Stimulated activated effector memory CD8-positive, alpha-beta T cell treated with anti-CD3 and anti-CD28 coated beads, Interleukin-12 subunit alpha, Interleukin-12 subunit beta, amount 100 ng/mL, for 72 hours (primary cell): ENCODE measurements around the gene ALDH3A1.

ENCODE experiments used
- ATAC-seq: fragments of 150-1000 bp; cut with Tn5 transposase; 2 replicates; pipeline ENCODE4 v1.10.0; 2021
- DNase-seq, 2 donors: peaks; one replicate each; pipeline ENCODE4 v3.0.0; 2021 to 2022; ENCODE audit warnings: low spot score in 2 of 2
- H3K27ac Mint-ChIP-seq: one replicate; pipeline ENCODE4 v1.8.0; 2022; ENCODE audit warnings: mild to moderate bottlenecking, mixed read lengths
- H3K36me3 Mint-ChIP-seq: one replicate; pipeline ENCODE4 v1.8.0; 2022; ENCODE audit warnings: mild to moderate bottlenecking, mixed read lengths
- H3K4me1 Mint-ChIP-seq: one replicate; pipeline ENCODE4 v1.8.0; 2022; ENCODE audit warnings: mixed read lengths
- H3K4me3 Mint-ChIP-seq: one replicate; pipeline ENCODE4 v1.8.0; 2022; ENCODE audit warnings: mild to moderate bottlenecking, mixed read lengths
- H3K9me3 Mint-ChIP-seq: one replicate; pipeline ENCODE4 v1.8.0; 2022; ENCODE audit warnings: mixed read lengths

Gene ALDH3A1

DNA sequence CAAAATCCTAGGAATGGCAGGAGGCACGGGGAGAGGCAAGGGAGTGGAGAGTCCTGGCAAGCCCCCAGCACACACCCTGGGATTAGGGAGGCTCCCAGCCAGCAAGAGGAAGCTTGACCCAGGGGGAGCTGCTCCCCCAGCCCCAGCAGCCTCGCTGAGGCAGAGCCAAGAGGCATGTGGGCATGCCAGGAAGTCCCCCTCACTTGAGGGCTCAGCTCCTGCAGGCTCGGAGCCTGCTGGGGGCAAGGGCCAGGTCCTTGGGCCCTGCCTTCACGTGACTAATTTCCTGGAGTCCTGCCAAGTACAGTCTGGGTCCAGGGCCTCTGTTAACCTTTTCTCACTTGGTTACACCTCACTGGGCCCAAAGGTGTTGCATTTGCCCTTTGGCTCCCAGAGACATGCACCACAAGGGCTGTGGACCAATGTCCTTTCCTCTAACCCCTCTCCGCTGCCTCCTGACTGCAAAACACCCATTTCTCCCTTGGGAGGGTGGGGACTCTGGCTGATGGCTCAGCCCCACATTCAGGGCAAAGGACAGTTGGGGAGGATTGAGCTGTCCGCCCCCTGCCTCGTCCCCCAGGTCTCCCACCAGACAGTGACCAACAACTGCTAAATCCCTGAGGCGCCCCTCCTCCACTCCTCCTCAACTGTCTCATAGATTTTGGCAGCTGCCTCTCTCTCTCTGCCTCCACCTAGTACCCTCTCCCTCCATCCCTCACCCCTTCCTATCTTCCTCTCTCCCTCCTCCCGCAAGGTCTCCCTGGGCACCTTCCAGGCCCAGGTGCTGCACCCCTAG is 27.3 kb downstream of the ALDH3A1 start:
- DNase-seq (no peak), ATAC-seq (no peak)
- Mint-ChIP-seq H3K4me3 (no peak overlapping the region), H3K36me3 (no peaks in the 10 kb centered on the region), H3K9me3 (no peaks in the 10 kb centered on the region), H3K27ac (peak overlapping the region; percentile 23), H3K4me1 (peaks cover 20% of the 10 kb centered on the region)

- DNase-seq (no peak), ATAC-seq (no peak)
- H3K36me3 Mint-ChIP-seq: no peaks in the 10 kb centered on the region
- H3K4me3 Mint-ChIP-seq: no peak overlapping the region
- peaks cover 15% of the 10 kb centered on the region for H3K4me1 Mint-ChIP-seq
- H3K9me3 Mint-ChIP-seq: no peaks in the 10 kb centered on the region
- H3K27ac Mint-ChIP-seq: no peak overlapping the region
Measured at GRCh38 chr17:19720210-19720475, 28.0 kb downstream of the ALDH3A1 start.

GRCh38 chr17:19719355-19720209 is 28.5 kb downstream of the ALDH3A1 start:
- Mint-ChIP-seq H3K9me3 (no peaks in the 10 kb centered on the region), H3K27ac (no peak overlapping the region), H3K4me1 (peaks cover 11% of the 10 kb centered on the region), H3K36me3 (no peaks in the 10 kb centered on the region), H3K4me3 (no peak overlapping the region)
- ATAC-seq (no peak), DNase-seq (no peak)

GRCh38 chr17:19718613-19719354 is 29.3 kb downstream of the ALDH3A1 start:
- H3K27ac Mint-ChIP-seq: no peak overlapping the region
- H3K36me3 Mint-ChIP-seq: no peaks in the 10 kb centered on the region
- DNase-seq (no peak), ATAC-seq (no peak)
- no peak overlapping the region for H3K4me3 Mint-ChIP-seq
- H3K4me1 Mint-ChIP-seq: peaks cover 5% of the 10 kb centered on the region
- no peaks in the 10 kb centered on the region for H3K9me3 Mint-ChIP-seq

DNA sequence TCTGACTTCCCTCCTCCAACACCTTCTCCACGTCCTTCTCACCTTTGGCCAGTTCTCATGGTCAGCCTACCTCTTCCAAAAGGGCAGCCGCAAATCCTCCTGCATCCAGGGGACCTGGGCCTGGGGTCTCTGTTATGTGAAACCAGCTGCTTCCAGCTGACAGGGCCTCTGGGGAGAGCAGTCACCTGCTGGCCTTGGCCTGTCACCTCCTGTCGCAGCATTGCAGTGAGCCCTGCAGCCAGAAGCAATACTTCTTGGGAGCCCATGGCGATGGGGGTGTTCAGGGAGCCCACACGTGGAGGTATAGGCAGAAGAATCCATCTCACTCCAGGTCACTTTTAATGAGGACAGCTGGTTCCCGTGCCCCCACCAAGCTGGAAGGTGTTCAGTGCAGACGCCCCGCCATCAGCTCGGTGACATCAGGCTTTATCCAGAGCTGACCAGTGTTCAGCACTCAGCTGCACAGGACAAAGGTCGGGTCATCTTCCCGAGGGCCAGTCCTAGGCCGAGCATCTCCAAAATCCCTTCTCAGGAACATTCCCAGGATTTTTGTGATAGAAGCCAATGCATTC is 30.0 kb downstream of the ALDH3A1 start:
- no peaks in the 10 kb centered on the region for H3K9me3 Mint-ChIP-seq
- no peaks in the 10 kb centered on the region for H3K36me3 Mint-ChIP-seq
- H3K27ac Mint-ChIP-seq: no peak overlapping the region
- ATAC-seq (no peak), DNase-seq (no peak)
- H3K4me1 Mint-ChIP-seq: peaks cover 5% of the 10 kb centered on the region
- no peak overlapping the region for H3K4me3 Mint-ChIP-seq

DNA sequence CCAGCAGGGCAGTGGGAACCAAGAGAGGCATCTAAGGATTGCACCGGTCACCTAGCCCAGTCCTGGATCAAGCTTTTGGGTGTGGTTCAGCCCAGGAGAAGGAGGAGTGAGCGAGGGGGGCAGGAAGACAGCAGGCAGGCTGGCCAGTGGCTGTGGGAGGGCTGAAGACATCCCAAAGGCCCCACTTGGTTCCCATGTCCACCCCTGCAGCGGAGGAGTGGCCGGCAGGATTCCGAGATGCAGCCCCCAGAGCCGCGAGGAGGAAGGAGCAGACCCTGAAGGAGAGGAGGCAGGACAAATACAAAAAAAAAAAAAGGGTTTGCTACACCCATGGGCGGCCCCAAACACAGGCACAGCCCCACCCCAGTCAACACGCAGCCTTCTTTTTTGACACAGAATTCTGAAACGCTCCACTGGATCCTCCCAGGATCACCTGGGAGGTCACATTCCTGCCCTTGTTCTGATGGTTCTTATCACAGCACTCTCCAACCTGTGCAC is 30.6 kb downstream of the ALDH3A1 start:
- Mint-ChIP-seq H3K4me3 (no peak overlapping the region), H3K9me3 (no peaks in the 10 kb centered on the region), H3K27ac (no peak overlapping the region), H3K4me1 (peaks cover 5% of the 10 kb centered on the region), H3K36me3 (no peaks in the 10 kb centered on the region)
- ATAC-seq: no peak
- no peak for DNase-seq

- Mint-ChIP-seq H3K36me3 (no peaks in the 10 kb centered on the region), H3K4me3 (no peak overlapping the region), H3K4me1 (peaks cover 5% of the 10 kb centered on the region), H3K9me3 (no peaks in the 10 kb centered on the region), H3K27ac (no peak overlapping the region)
- ATAC-seq: no peak
- DNase-seq: no peak
Measured at GRCh38 chr17:19717031-19717360, 31.1 kb downstream of the ALDH3A1 start.

- Mint-ChIP-seq H3K4me3 (no peak within 1 kb of the TSS), H3K27ac (no peak within 1 kb of the TSS), H3K9me3 (no peaks in the 10 kb centered on the region), H3K4me1 (peaks cover 5% of the 10 kb centered on the region), H3K36me3 (no peaks in the 10 kb centered on the region)
- no peak for ATAC-seq
- DNase-seq: no peak
Measured at GRCh38 chr17:19716108-19717030, 31.7 kb downstream of the ALDH3A1 start, which contains the start of gene SLC47A2. Gene SLC47A2, minus strand, starts transcription at chr17:19716584. Its CDS starts 29 bp downstream, at chr17:19716555.

DNA sequence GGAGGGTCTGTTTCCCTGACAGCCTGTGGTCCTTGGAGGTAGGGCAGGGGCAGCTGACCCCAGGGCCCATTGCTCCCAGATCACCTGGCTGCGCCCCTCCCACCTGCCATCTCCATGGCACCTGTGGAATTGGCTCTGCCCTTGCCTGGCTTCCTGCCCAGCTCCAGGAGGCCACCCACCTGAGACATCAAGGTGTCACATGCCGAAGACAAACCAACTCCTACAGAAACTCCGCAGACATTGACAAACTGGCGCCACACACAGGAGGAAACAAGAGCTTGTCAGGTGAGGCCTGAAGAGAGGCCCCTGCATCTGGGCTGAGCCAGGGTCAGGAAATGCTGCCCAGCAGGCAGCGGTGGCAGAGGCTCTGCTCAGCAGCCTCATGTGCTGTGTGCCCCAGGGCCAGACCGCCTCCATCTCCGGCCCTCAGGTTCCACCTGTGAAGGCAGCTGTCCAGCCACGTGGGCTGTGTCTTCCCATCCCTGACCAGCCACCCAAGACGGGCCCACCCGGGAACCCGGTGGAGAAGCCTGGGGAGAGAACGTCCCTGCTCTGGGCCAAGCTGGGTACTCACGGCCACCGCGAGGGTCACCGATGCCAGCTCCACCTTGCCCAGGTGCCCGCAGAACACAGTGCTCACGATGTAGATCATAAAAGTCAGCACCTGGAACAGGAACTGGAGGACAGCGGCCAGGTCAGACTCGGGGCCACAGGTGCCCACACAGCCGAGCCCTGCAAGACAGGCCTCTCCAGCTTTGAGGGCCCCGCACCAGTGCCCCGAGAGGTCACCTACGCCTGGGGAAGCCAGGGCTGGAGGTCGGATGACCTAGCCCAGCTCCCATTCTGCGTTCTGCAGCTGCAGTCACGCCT is 33.3 kb downstream of the ALDH3A1 start:
- no peak for ATAC-seq
- H3K27ac Mint-ChIP-seq: no peak overlapping the region
- H3K9me3 Mint-ChIP-seq: no peaks in the 10 kb centered on the region
- no peaks in the 10 kb centered on the region for H3K36me3 Mint-ChIP-seq
- H3K4me3 Mint-ChIP-seq: no peak overlapping the region
- peaks cover 5% of the 10 kb centered on the region for H3K4me1 Mint-ChIP-seq
- no peak for DNase-seq

DNA sequence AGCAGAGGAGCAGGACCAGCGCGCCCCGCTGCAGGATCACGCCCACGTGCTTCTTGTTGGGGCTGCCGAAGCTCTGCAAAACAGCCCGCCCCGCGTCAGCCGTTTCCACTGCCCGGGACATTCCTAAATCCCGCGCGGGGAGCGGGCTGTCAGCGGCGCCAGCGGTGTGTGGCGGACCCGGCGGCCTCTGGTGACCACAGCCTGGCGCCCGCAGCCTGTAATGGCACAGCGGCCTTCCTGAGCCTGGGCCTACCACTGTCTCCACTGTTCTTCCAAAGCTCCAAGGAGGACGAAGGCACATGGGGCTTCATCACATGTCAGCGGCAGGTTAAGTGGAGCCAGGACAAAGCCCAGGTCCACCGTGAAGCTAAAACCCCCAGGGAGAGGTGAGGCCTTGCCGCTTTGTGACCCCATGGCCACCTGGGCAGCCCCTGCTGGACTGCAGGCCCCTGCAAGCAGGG is 34.2 kb downstream of the ALDH3A1 start:
- ATAC-seq: no peak
- Mint-ChIP-seq H3K4me3 (no peak overlapping the region), H3K4me1 (peaks cover under 1% of the 10 kb centered on the region), H3K9me3 (no peaks in the 10 kb centered on the region), H3K36me3 (no peaks in the 10 kb centered on the region), H3K27ac (no peak overlapping the region)
- DNase-seq: no peak

DNA sequence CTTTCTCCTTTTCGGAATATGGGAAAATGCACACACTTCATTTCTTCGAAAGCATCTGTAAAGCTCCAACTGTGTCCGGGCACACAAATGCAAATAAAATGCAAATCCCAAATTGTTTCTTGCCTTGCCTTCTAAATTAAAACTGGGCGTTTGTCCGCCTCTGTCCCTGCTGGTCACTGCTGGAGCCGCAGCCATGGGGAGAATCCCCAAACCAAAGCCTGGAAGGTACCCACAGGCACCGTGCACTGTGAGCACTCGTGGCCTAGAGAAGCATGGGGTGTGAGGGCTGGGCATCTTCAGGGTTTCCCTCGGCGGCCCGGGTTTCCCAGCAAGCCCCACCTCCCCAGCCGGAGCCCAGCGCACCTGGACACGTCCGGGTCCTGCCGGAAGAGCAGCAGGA is 34.6 kb downstream of the ALDH3A1 start:
- H3K4me1 Mint-ChIP-seq: no peaks in the 10 kb centered on the region
- H3K27ac Mint-ChIP-seq: no peak overlapping the region
- no peaks in the 10 kb centered on the region for H3K9me3 Mint-ChIP-seq
- no peak overlapping the region for H3K4me3 Mint-ChIP-seq
- ATAC-seq (no peak), DNase-seq (no peak)
- no peaks in the 10 kb centered on the region for H3K36me3 Mint-ChIP-seq

GRCh38 chr17:19712436-19713004 is 35.6 kb downstream of the ALDH3A1 start:
- H3K9me3 Mint-ChIP-seq: no peaks in the 10 kb centered on the region

GRCh38 chr17:19709841-19710240 is 38.3 kb downstream of the ALDH3A1 start:
- ATAC-seq (no peak), DNase-seq (no peak)
- H3K4me1 Mint-ChIP-seq: no peaks in the 10 kb centered on the region
- no peaks in the 10 kb centered on the region for H3K9me3 Mint-ChIP-seq
- H3K36me3 Mint-ChIP-seq: no peaks in the 10 kb centered on the region
- no peak overlapping the region for H3K27ac Mint-ChIP-seq
- H3K4me3 Mint-ChIP-seq: no peak overlapping the region

More at GRCh38 chr17:19712436-19713004, 35.6 kb downstream of the ALDH3A1 start:
- Mint-ChIP-seq H3K36me3 (no peaks in the 10 kb centered on the region), H3K4me3 (no peak overlapping the region), H3K4me1 (no peaks in the 10 kb centered on the region), H3K27ac (no peak overlapping the region)
- ATAC-seq (no peak), DNase-seq (no peak)
